ENCODE results near the gene ARL6IP1. TPM values are rescaled to one million over a fixed set of nuclear protein-coding genes. Genes with fewer than 3 reads are reported as not detected.
A peak's percentile ranks its signal among the peaks of the same experiment; 100 is the strongest.

ARL6IP1 gene
- polyA plus RNA-seq (ENCODE audit: insufficient read length in 3 of 3) = 100 to 1,000 TPM; 300 to 308 (median 307) TPM

DNA sequence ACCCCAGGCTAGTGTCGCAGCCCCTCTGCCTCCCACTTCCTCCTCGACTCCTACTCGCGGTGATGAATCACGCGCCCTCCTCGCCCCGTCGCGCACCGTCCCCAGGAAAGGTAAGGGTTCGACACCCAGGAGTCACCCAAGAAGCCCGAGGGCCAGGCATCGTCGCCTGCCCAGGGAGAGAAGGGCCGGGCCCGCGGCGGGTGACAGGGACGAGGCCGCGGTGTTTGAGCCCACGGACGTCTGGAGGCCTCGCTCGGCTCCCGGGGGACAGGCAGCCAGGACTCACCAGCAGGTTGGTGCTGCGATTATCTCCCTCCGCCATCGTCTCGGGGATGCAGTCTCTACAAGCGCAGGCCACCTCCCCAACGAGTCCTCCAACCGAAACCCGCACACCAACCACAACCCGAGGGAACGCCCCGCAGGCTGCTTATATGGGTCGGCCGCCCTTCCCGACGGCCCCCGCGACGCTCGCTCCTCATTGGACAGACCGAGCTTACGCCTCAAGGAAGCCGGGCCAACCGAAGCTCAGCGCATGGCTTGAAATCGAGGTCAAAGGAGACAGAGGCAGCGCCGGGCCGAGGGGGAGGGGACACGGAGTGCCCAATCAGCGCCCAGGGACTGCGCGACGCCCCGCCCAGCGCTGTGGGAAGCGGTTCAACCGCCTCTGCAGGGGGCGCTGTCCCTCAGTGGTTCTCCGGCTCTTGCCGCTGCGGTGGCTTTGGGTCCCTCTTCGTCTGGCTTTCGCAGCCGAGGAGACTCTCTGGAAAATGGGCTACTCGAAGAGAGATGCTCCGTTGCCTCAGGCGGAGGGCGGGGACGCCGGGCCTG is at the start of gene ARL6IP1:
Gene ARL6IP1, minus strand, starts transcription at position 405 of the 828 bp plus-strand sequence. Its CDS starts 83 bp downstream, at position 322.
- DNase-seq (ENCODE audit: low read depth in 3 of 3, low spot score in 2 of 3) = peak; percentile 95 to 96 (median 96)

DNA sequence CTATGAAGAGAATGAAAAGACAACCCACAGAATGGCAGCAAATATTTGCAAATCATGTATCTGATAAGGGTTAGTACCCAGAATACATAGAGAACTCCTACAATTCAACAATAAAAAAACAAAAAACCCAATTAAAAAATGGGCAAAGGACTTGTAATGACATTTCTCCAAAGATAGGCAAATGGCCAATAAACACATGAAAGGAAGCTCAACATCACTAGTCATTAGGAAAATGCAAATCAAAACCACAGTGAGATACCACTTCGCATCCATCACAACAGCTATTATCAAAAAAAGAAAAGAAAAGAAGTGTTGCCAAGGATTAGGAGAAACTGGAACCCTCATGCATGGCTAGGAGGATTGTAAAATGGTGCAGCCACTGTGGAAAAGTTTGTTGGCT is 45.1 kb upstream of the ARL6IP1 start:
- no peak for DNase-seq (ENCODE audit: low read depth in 3 of 3, low spot score in 2 of 3)

DNA sequence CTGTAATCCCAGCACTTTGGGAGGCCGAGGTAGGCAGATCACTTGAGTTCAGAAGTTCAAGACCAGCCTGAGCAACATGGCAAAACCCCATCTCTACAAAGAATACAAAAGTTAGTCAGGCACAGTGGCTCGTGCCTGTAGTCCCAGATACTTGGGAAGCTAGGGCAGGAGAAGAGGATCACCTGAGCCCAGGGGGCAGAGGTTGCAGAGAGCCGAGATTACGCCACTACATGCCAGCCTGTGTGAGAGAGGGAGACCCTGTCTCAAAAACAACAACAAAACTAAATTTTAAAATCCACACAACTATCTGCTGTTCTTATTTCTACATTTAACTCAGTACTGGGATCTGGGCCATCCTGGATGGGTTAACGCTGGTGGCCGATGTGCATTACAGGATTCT is 41.2 kb upstream of the ARL6IP1 start:
- DNase-seq (ENCODE audit: low read depth in 3 of 3, low spot score in 2 of 3) = no peak

DNA sequence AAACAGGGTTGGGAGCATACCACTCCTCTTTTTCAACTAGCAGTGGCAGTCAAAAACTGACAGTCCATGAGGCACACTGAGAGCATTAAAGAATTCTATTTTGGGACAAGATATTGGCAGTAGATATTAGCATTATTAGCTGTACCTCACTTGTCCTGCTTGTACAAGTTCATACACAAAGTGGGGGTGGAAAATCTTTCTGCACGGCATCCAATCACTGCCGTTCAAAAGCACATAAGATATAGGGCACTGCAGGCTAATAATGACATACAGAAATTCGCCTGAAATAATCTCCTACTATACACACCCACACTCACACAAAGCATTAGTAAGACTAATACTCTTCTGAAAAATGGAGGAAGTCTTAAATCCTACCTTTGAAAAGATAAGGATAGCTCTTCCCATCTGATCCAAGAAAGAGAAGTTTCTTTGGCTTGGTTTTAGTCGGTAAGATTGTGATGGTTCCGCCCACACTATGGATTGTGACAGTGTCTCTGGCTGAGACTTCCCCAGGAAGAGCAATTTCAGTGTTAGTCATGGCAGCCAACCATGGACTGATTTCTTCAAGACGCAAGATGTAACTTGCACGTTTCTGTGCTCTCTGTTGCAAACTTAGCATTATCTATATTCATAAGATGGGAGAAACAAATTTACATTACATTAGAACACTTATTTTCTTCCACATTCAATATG is 40.6 kb upstream of the ARL6IP1 start:
- no peak for DNase-seq (ENCODE audit: low read depth in 3 of 3, low spot score in 2 of 3)

DNA sequence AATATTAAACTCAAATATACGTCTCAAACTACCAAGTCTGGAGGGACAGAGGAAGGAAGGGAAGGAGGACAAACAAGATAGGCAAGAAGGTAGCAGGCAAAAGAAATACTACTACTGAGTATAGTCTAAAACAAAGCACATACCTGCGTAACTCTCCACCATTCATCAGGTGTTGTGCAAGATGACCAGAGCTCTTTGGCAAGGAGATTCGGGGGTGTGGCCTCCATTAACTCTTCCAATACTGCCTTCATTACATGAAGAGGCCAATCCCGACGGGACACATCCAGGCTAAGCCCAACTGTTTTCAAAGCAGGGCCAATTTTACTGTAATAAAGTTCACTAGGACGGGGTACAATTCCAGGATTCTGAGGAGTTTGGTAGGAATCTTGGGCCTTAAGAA is 38.2 kb upstream of the ARL6IP1 start:
- no peak for DNase-seq (ENCODE audit: low read depth in 3 of 3, low spot score in 2 of 3)

DNA sequence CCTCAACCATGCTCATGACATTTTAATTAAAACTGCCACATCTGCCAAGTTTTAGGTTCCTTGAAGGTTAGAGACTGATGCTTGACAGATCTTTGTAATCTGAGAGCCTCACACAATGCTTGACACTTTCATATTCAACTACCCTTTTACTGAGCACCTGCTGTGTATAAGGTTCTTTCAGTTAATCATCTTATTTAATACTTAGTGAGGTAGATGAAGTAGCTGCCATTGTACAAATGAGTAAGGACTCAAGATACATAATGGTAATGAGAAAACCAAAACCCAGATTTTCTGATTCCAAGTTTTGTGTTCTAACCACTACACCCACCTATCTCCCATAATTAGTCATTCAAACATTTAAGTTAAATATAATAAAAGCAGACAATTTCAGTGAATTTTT is 35.4 kb upstream of the ARL6IP1 start:
- no peak for DNase-seq (ENCODE audit: low read depth in 3 of 3, low spot score in 2 of 3)

DNA sequence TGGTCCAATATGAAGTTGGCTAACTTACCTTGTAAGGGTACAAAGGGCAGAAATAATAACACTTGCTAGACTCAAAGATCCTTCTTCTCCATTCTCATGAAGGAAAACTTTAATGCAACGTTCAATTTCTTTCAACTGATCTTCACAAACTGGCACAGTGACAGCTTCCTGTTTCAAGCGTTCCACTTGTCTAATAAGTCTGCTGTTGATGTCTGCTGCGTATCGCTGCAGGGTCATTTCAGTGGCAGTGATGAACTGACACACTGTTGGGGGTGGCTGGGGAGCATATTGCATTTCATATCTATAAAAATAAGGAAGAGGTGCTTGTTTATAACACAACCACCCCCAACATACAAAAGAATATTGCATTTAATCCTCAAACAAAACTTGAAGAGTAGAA is 33.5 kb upstream of the ARL6IP1 start:
- no peak for DNase-seq (ENCODE audit: low read depth in 3 of 3, low spot score in 2 of 3)

DNA sequence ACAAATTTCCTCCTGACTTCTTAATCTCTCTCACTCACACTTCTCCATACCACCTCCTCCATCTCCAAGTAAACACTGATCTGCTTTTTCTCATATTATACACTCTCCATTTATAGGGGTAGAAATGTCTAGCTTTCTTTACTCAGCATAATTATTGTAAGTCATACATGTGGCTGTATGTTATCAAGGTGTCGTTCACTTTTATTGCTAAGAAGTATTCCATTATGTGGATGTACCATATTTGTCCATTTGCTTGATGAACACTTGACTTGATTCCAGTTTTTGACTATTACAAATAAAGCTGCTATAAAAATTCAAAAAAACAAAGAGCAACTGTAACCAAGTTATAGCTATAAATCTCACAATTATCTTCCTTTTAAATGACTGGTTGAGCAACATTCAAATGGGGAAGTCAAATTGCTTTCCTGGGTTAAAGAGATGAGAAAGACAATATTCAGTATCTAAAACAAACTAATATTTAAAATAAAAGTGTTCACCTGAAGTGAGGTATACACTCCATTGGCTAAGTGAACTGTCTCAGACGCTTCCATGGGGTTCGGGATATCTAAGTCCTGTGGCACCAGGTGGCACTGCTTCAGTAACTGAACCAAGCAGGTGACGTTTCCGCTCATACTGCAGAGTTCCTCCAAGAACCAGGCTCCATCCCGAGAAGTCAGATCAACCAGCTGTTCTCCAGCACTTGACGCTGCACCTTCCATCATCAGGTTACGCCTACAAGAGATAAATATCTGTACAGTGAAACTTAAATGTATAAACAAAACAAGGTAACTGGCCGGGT is 32.6 kb upstream of the ARL6IP1 start:
- DNase-seq (ENCODE audit: low read depth in 3 of 3, low spot score in 2 of 3) = no peak

DNA sequence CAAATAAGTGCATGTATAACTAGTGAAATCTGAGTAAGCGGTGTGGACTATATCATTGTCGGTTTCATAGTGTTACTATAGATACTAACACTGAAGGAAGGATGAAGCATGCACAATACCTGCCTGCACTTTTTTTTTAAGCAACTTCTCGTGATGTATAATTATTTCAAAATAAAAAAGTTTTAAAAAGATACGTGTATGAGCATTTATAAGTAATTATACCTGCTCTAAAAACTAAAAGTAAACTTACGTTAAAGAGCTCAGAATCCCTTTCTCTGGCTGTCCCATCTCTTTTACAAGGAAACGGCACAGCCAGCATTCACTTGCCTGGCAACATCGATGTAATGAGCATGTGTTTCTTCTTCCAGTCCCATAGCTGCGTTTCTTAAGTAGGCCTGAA is 31.3 kb upstream of the ARL6IP1 start:
- no peak for DNase-seq (ENCODE audit: low read depth in 3 of 3, low spot score in 2 of 3)

DNA sequence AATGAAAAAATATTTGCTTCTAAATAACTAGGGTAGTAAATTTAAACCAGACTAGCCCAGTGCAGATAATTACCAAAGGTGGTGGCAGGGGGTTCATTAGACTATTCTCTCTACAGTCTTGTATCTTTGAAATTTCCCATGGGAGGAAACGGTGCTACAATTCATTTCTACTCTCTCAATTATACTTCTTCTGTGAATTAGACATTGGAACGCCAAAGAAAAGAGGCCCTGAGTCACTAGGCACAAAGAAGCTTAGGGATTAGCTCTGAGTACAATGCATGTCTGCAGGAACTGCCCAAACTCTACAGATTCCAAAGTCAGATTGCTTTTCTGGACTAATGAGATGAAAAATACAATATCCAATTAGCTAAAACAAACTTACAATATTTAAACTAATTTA is 30.7 kb upstream of the ARL6IP1 start:
- no peak for DNase-seq (ENCODE audit: low read depth in 3 of 3, low spot score in 2 of 3)

DNA sequence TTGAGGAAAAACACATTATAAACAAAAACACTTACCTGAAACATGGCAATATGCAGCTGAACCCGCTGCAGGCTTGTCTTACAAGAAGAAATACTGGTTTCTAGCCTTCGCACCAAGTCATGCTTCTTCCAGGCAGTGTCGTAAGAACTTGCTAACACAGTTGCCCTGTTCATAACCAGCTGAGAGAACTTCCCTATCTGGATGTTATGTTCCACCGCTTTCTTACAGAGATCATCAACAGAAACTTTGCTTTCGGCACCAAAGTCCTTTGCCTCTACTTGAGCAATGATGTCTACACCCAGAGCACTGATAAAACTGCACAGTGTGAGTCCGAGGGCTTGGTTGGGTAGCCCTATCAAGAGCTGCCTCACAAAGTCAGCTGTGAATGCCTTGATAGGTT is 27.9 kb upstream of the ARL6IP1 start:
- DNase-seq (ENCODE audit: low read depth in 3 of 3, low spot score in 2 of 3) = no peak

DNA sequence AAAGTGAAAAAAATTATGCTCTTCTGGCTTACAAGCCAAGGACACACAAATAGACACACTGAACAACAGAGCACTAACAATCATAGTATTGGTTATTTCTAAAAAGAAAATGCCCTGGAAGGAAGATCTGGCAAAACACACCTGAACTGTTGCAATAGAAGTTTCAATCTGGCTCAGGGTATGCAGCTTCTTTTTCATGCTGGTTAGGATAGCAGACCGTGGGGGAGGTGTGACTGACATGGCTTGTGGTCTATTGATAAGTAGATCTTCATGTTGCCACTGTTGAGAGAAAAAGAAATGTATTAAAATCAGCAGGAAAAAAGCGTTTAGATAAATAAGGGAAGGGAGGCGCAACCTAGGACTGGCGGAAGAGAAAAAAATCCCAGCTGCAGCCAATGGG is 26.5 kb upstream of the ARL6IP1 start:
- DNase-seq (ENCODE audit: low read depth in 3 of 3, low spot score in 2 of 3) = no peak

DNA sequence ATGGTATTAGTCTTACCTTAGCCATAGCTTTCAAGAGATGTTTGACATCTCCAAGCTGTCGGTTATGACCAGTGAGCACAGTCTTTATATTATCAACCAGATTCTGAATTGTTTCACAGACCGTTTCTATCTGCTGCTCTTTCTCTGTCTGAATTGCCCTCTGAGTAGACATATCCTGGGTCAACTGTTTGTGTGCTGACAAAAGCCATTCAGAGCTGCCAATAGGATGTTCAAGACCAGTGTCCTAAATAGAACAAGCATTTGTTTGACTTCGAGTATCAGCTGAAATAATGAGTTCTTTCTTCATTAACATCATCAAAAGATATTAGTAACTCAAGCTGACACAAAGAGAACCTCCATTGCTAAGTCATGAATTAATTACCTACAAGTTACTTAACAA is 14.9 kb upstream of the ARL6IP1 start:
- DNase-seq (ENCODE audit: low read depth in 3 of 3, low spot score in 2 of 3) = no peak

DNA sequence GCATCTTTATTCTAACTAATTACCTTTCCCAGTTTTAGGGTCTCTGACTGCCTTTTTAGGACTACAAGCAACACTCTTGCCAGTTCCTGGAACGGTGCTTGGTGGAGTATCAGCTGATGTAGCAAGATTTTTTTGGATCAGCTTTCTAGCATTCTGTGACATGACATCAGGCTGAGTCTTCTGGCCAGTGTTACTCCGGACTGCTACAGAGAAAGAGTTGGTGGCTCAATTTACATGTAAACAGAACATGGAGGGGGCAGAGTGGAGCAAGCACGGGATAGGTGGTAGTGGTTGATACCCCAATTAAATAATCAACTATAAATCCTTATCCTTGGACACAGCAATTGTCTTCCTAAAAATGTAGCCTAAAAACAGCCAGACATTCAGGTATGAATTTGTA is 10.6 kb upstream of the ARL6IP1 start:
- DNase-seq (ENCODE audit: low read depth in 3 of 3, low spot score in 2 of 3) = no peak

DNA sequence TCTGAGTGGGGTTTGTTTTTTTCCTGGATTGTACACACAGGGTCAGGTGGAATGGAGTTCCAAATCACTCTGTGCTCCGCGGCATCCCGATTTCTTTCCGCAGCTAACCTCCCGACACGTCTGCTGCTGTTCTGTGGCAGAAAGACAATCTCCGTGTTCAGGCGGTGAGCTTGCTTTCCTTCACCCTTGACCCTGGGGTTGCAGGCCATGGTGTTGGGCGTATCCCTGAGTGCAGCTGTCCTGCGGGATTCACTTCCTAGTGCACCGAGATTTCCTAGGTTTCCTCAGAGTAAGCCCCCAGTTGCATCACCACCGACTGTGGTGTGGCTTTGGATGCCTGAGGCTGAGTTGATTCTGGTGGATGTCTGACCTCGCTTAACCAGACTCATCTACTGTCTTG is 7.8 kb upstream of the ARL6IP1 start:
- no peak for DNase-seq (ENCODE audit: low read depth in 3 of 3, low spot score in 2 of 3)

DNA sequence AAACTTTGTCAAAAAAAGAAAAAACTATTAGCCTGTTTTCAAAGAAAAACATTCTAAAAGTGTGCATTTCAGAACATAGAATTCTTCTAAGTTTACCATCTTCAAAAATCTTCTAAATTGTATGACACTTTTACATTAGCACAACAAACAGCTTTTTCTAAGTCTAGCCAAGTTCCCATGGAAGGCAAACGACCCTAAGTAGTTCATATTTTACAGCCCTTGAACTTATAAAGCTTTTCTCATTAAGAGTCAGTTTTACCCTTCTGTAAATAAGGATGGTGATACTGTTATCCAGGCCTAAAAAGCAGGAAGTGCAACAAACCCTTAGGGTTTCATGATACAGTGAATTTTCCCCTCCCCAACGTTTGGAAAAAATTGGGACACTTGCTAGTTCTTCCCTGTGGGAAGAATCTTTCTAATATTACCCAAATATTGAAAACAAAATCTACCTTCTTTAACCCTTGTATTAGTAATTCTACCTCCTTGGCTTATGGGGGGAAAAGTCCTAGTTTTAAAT is 4.0 kb upstream of the ARL6IP1 start:
- DNase-seq (ENCODE audit: low read depth in 3 of 3, low spot score in 2 of 3) = no peak

DNA sequence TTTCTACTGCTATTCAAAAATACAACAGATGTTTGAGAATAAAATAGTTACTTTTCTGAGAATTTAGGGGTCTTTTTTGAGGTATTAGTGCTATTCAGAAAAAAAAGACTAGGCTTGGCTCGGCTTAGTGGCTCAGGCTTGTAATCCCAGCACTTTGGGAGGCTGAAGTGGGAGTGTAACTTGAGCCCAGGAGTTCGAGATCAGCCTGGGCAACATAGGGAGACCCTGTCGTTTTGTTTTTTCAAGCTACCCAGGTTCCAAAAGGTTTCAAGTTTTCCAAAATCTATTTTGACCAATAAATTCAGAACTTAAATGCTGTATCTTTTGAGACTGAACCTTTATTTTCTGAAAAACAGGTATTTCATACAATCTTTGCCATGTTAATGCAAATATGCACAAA is 3.2 kb upstream of the ARL6IP1 start:
- no peak for DNase-seq (ENCODE audit: low read depth in 3 of 3, low spot score in 2 of 3)

DNA sequence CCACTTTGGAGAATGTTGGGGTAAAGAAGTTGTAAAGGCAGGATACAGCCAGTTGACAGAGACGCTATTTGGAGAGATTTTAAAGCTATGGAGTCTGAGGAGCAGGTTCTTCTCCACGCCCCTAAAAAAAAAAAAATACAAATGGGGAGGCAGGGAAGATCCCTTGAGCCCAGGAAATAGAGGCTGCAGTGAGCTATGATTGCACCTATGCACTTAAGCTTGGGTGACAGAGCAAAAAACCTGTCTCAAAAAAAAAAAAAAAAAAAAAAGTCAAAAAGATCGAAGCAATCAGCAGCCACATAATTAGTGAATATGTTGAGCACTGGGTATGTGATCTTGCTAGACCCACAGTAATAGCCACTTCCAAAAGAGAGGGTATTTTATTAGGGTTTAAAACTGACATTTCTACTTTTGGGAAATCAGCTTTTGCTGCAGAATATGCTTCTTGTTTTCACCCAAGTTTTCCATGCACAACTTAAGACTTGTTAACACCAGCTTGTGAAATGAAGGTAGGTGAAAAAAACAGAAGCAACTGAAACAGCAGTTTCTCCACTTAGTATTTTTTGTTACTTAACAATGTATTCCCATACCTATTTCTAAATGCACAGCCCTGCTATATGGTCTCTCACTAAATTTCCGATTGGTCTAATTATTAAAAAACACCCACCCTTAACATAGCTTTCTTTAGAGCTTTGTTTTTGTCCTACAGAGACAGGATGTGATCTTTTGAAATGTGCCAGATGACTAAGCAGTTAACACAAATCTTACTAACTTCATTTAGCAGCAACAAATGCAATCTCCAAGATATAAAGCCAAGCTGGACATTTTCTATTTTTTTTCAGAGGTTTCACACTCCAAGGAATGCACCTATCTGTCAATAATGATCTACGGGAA is 2.5 kb upstream of the ARL6IP1 start:
- DNase-seq (ENCODE audit: low read depth in 3 of 3, low spot score in 2 of 3) = no peak

DNA sequence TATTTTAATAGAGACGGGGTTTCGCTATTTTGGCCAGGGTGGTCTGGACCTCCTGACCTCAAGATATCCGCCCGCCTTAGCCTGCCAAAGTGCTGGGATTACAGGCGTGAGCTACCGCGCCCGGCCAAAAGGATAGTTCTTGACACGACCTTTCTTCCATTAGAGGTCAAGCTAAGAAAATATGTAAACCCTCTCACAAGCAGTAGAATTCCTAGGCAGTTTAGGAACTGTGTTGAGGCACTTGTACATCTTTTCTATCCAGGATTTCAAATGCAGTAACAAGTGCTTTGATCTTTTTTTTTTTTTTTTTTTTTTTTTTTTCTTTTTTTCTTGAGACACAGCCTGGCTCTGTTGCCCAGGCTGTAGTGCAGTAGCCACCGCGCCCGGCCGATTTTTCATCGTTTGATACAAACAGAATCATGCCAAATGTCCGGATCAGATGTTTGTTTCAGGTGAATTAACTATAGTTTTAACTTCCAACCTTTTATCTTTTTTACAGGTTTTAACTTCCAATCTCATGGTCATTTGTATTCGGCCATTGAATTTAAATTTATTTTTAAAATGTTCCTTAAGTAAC is 1.5 kb upstream of the ARL6IP1 start:
- no peak for DNase-seq (ENCODE audit: low read depth in 3 of 3, low spot score in 2 of 3)

DNA sequence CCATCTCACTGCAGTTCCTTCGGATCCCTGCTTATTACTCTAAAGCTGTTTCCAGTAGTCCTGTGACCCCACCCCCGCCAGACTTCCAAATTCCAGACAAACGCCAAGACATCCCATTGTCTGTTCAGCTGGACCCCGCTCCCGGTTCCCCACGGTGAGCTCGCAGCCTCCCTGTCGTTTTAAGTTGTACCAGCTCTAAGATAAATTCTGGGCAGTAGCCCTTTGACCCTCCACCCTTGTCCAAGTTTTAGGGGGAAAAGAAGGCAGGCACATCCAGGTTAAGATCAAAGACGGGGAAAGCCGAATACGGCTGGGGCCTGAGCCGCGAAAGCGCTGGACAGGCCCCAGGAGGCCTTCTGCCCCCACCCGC is 589 bp downstream of the ARL6IP1 start:
- no peak for DNase-seq (ENCODE audit: low read depth in 3 of 3, low spot score in 2 of 3)

Data from right renal cortex interstitium (tissue), 3 donors.